Activated CD4-positive, alpha-beta T cell treated with anti-CD3 and anti-CD28 coated beads for 36 hours (primary cell): ENCODE data around the gene PLCL1. TPM values are rescaled to one million over a fixed set of nuclear protein-coding genes. Genes with fewer than 3 reads are reported as not detected.
"Not testable (repeated sequence)": the region's sequence is repeated elsewhere in the genome, so short reads cannot be mapped to it uniquely, and the experiment has no call there.

Experiments
- ATAC-seq: fragments of 200-7000 bp; cut with Tn5 transposase; one replicate; pipeline ENCODE4 v1.10.0; 2021; ENCODE audit warnings: mild to moderate bottlenecking, moderate library complexity
- CTCF ChIA-PET: fragments of 350-600 bp; sonication (Branson Sonifier 250); formaldehyde crosslinking; loops from one replicate; lab custom pipeline; 2021; ENCODE audit warnings: antibody characterized with exemption; lab: Charles Lee
- POLR2A ChIA-PET: fragments of 350-600 bp; sonication (Branson Sonifier 250); formaldehyde crosslinking; loops from one replicate; lab custom pipeline; 2021; ENCODE audit warnings: antibody characterized with exemption, inconsistent platforms; lab: Charles Lee
- DNase-seq: peaks from one replicate; pipeline ENCODE4 v3.0.0-alpha.2; 2020
- H3K27ac Mint-ChIP-seq: one replicate; pipeline ENCODE4 v1.8.0; 2021; ENCODE audit warnings: mixed read lengths
- H3K27me3 Mint-ChIP-seq: one replicate; pipeline ENCODE4 v1.8.0; 2021; ENCODE audit warnings: mixed read lengths
- H3K36me3 Mint-ChIP-seq: one replicate; pipeline ENCODE4 v1.8.0; 2021; ENCODE audit warnings: low read depth, mixed read lengths
- H3K4me1 Mint-ChIP-seq: one replicate; pipeline ENCODE4 v1.8.0; 2021; ENCODE audit warnings: mixed read lengths
- H3K4me3 Mint-ChIP-seq: one replicate; pipeline ENCODE4 v1.8.0; 2021; ENCODE audit warnings: mild to moderate bottlenecking, moderate library complexity, mixed read lengths
- H3K9me3 Mint-ChIP-seq: one replicate; pipeline ENCODE4 v1.8.0; 2021; ENCODE audit warnings: low read depth, mixed read lengths
- intact Hi-C, 2 experiments: fragments of 100-400 bp; cut with DNase I in 1 of 2; cut with micrococcal nuclease in 1 of 2; formaldehyde crosslinking; loops; one replicate each; pipeline versions ENCODE4 v1.14.2 to v1.15.1; 2022 to 2024; cut with DNase I, micrococcal nuclease
- total RNA-seq, 2 experiments: library from RNA; stranded (reverse); gene quantifications; one replicate each; pipeline ENCODE4 v1.2.3, GENCODE V29; 2021

The PLCL1 gene
- total RNA-seq, 2 experiments from 2014 or later = 1.6 to 1.7 TPM

- CTCF ChIA-PET = no interaction called here
- Mint-ChIP-seq H3K27me3 (no peaks in the 10 kb centered on the region), H3K4me3 (no peak overlapping the region), H3K4me1 (no peaks in the 10 kb centered on the region), H3K27ac (no peak overlapping the region), H3K9me3 (no peaks in the 10 kb centered on the region), H3K36me3 (no peaks in the 10 kb centered on the region)
- POLR2A ChIA-PET = no interaction called here
- DNase-seq (no peak), ATAC-seq (no peak)
- intact Hi-C loops = no loop called here
Observed at GRCh38 chr2:198167346-198167745, 363.0 kb downstream of the PLCL1 start.

- no peak overlapping the region for H3K27ac Mint-ChIP-seq
- H3K27me3 Mint-ChIP-seq = no peaks in the 10 kb centered on the region
- DNase-seq (no peak), ATAC-seq (no peak)
- intact Hi-C loops = no loop called here
- H3K4me3 Mint-ChIP-seq = no peak overlapping the region
- ChIA-PET POLR2A (no interaction called here), CTCF (no interaction called here)
- no peaks in the 10 kb centered on the region for H3K9me3 Mint-ChIP-seq
- no peaks in the 10 kb centered on the region for H3K4me1 Mint-ChIP-seq
- no peaks in the 10 kb centered on the region for H3K36me3 Mint-ChIP-seq
Observed at GRCh38 chr2:198168651-198169050, 364.3 kb downstream of the PLCL1 start.

GRCh38 chr2:198173242-198173641 lies 368.8 kb downstream of the PLCL1 start:
- CTCF ChIA-PET = interaction anchor here (1.4 kb wide), 1 partner anchor 12 kb away, joined by 3 read pairs; no protein-coding TSS in a partner anchor
- no peaks in the 10 kb centered on the region for H3K36me3 Mint-ChIP-seq
- no peak overlapping the region for H3K4me3 Mint-ChIP-seq
- H3K27ac Mint-ChIP-seq = no peak overlapping the region
- ATAC-seq = no peak
- POLR2A ChIA-PET = no interaction called here
- H3K9me3 Mint-ChIP-seq = peaks cover 9% of the 10 kb centered on the region
- no peaks in the 10 kb centered on the region for H3K27me3 Mint-ChIP-seq
- no peaks in the 10 kb centered on the region for H3K4me1 Mint-ChIP-seq
- no peak for DNase-seq
- intact Hi-C loops = no loop called here

GRCh38 chr2:198173864-198174263 lies 369.5 kb downstream of the PLCL1 start:
- no peak overlapping the region for H3K27ac Mint-ChIP-seq
- no peak for ATAC-seq
- H3K27me3 Mint-ChIP-seq = no peaks in the 10 kb centered on the region
- ChIA-PET POLR2A (no interaction called here), CTCF (no interaction called here)
- no peak overlapping the region for H3K4me3 Mint-ChIP-seq
- DNase-seq = no peak
- intact Hi-C loops = no loop called here
- H3K9me3 Mint-ChIP-seq = peaks cover 13% of the 10 kb centered on the region
- H3K36me3 Mint-ChIP-seq = no peaks in the 10 kb centered on the region
- no peaks in the 10 kb centered on the region for H3K4me1 Mint-ChIP-seq

- no peak for ATAC-seq
- DNase-seq = no peak
- Mint-ChIP-seq H3K4me1 (no peaks in the 10 kb centered on the region), H3K4me3 (no peak overlapping the region), H3K27me3 (peaks cover 4% of the 10 kb centered on the region), H3K36me3 (no peaks in the 10 kb centered on the region), H3K9me3 (peaks cover 16% of the 10 kb centered on the region), H3K27ac (no peak overlapping the region)
- intact Hi-C loops = no loop called here
- ChIA-PET CTCF (no interaction called here), POLR2A (no interaction called here)
Observed at GRCh38 chr2:198175271-198175670, 370.9 kb downstream of the PLCL1 start.

GRCh38 chr2:198177040-198177439 lies 372.6 kb downstream of the PLCL1 start:
- H3K4me1 Mint-ChIP-seq = no peaks in the 10 kb centered on the region
- CTCF ChIA-PET = no interaction called here
- intact Hi-C loops = no loop called here
- H3K27ac Mint-ChIP-seq = no peak overlapping the region
- H3K27me3 Mint-ChIP-seq = peaks cover 6% of the 10 kb centered on the region
- no peaks in the 10 kb centered on the region for H3K36me3 Mint-ChIP-seq
- POLR2A ChIA-PET = no interaction called here
- H3K9me3 Mint-ChIP-seq = peaks cover 16% of the 10 kb centered on the region
- H3K4me3 Mint-ChIP-seq = no peak overlapping the region
- DNase-seq = no peak
- no peak for ATAC-seq

- Mint-ChIP-seq H3K4me1 (no peaks in the 10 kb centered on the region), H3K27ac (no peak overlapping the region), H3K36me3 (no peaks in the 10 kb centered on the region), H3K9me3 (peaks cover 16% of the 10 kb centered on the region), H3K27me3 (peaks cover 6% of the 10 kb centered on the region), H3K4me3 (no peak overlapping the region)
- DNase-seq (no peak), ATAC-seq (no peak)
- intact Hi-C loops = no loop called here
- CTCF ChIA-PET = no interaction called here
- POLR2A ChIA-PET = no interaction called here
Observed at GRCh38 chr2:198178766-198179165, 374.4 kb downstream of the PLCL1 start.

GRCh38 chr2:198186257-198186656 lies 381.9 kb downstream of the PLCL1 start:
- intact Hi-C loops = no loop called here
- CTCF ChIA-PET = no interaction called here
- POLR2A ChIA-PET = no interaction called here

GRCh38 chr2:198187841-198188240 lies 383.4 kb downstream of the PLCL1 start:
- no peaks in the 10 kb centered on the region for H3K9me3 Mint-ChIP-seq
- ATAC-seq (no peak), DNase-seq (no peak)
- CTCF ChIA-PET = no interaction called here
- no peaks in the 10 kb centered on the region for H3K4me1 Mint-ChIP-seq
- POLR2A ChIA-PET = no interaction called here
- intact Hi-C loops = no loop called here
- H3K4me3 Mint-ChIP-seq = no peak overlapping the region
- no peak overlapping the region for H3K27ac Mint-ChIP-seq
- H3K36me3 Mint-ChIP-seq = no peaks in the 10 kb centered on the region
- H3K27me3 Mint-ChIP-seq = peaks cover 13% of the 10 kb centered on the region

More at GRCh38 chr2:198186257-198186656, 381.9 kb downstream of the PLCL1 start:
- H3K9me3 Mint-ChIP-seq = no peaks in the 10 kb centered on the region
- DNase-seq (no peak), ATAC-seq (no peak)
- no peak overlapping the region for H3K4me3 Mint-ChIP-seq
- H3K27me3 Mint-ChIP-seq = peaks cover 13% of the 10 kb centered on the region
- no peaks in the 10 kb centered on the region for H3K36me3 Mint-ChIP-seq
- H3K4me1 Mint-ChIP-seq = no peaks in the 10 kb centered on the region
- H3K27ac Mint-ChIP-seq = no peak overlapping the region

- no peak for ATAC-seq
- H3K9me3 Mint-ChIP-seq = no peaks in the 10 kb centered on the region
- ChIA-PET POLR2A (no interaction called here), CTCF (no interaction called here)
- no peak overlapping the region for H3K27ac Mint-ChIP-seq
- H3K36me3 Mint-ChIP-seq = no peaks in the 10 kb centered on the region
- H3K4me3 Mint-ChIP-seq = no peak overlapping the region
- H3K4me1 Mint-ChIP-seq = no peaks in the 10 kb centered on the region
- intact Hi-C loops = no loop called here
- no peak for DNase-seq
- peaks cover 13% of the 10 kb centered on the region for H3K27me3 Mint-ChIP-seq
Observed at GRCh38 chr2:198188982-198189381, 384.6 kb downstream of the PLCL1 start.

GRCh38 chr2:198191651-198192050 lies 387.3 kb downstream of the PLCL1 start:
- DNase-seq = no peak
- CTCF ChIA-PET = no interaction called here
- Mint-ChIP-seq H3K4me1 (no peaks in the 10 kb centered on the region), H3K36me3 (no peaks in the 10 kb centered on the region), H3K27me3 (peaks cover 26% of the 10 kb centered on the region), H3K9me3 (no peaks in the 10 kb centered on the region), H3K4me3 (no peak overlapping the region), H3K27ac (no peak overlapping the region)
- ATAC-seq = no peak
- POLR2A ChIA-PET = interaction anchor here (0.7 kb wide), 1 partner anchor 26 kb away, joined by 3 read pairs; no protein-coding TSS in a partner anchor
- intact Hi-C loops = no loop called here

GRCh38 chr2:198196556-198196955 lies 392.2 kb downstream of the PLCL1 start:
- H3K4me1 Mint-ChIP-seq, intact Hi-C loops, ATAC-seq, H3K27ac Mint-ChIP-seq, H3K4me3 Mint-ChIP-seq, CTCF ChIA-PET, H3K36me3 Mint-ChIP-seq, DNase-seq, H3K9me3 Mint-ChIP-seq, POLR2A ChIA-PET: not testable (repeated sequence)
- peaks cover 21% of the 10 kb centered on the region for H3K27me3 Mint-ChIP-seq
